Vagina (tissue), 2 donors: ENCODE results near the gene LDLRAD3. TPM values are rescaled to one million over a fixed set of nuclear protein-coding genes. Genes with fewer than 3 reads are reported as not detected.

Source experiments
- DNase-seq, 2 donors: peaks; one replicate each; pipeline ENCODE4 v3.0.0-alpha.2; 2017; ENCODE audit errors: extremely low spot score in 2 of 2
- H3K27ac ChIP-seq: fragments of 200-600 bp; sonication (generic); one replicate; pipeline ENCODE4 v1.5.1; 2019
- H3K27me3 ChIP-seq: fragments of 200-600 bp; sonication (generic); one replicate; pipeline ENCODE4 v1.5.1; 2019
- H3K36me3 ChIP-seq, 2 donors: fragments of 200-600 bp; sonication (generic); one replicate each; pipeline ENCODE4 v1.5.1; 2017 to 2019
- H3K4me1 ChIP-seq: fragments of 200-600 bp; sonication (generic); one replicate; pipeline ENCODE4 v1.5.1; 2019
- H3K4me3 ChIP-seq, 2 donors: fragments of 200-600 bp; sonication (generic); 1 replicate in 1 of 2; 2 replicates in 1 of 2; pipeline ENCODE4 v1.5.1; 2016 to 2019
- H3K9me3 ChIP-seq: fragments of 200-600 bp; sonication (generic); one replicate; pipeline ENCODE4 v1.5.1; 2019
- POLR2A ChIP-seq, 2 donors: fragments of 450-650 bp; IDR thresholded peaks; one replicate each; pipeline ENCODE4 v1.6.1; 2017; ENCODE audit warnings: antibody characterized with exemption in 2 of 2, mild to moderate bottlenecking in 2 of 2, moderate library complexity in 2 of 2
- POLR2AphosphoS5 ChIP-seq, 2 donors: sonication (generic); formaldehyde crosslinking; IDR thresholded peaks; one replicate each; pipeline ENCODE4 v1.9.0; 2017; ENCODE audit warnings: antibody characterized with exemption in 2 of 2, mild to moderate bottlenecking in 2 of 2, low read depth in 1 of 2; ENCODE audit not compliant: insufficient read depth in 1 of 2
- intact Hi-C: fragments of 100-400 bp; cut with DNase I; formaldehyde crosslinking; loops from one replicate; pipeline ENCODE4 v1.15.1; 2023
- total RNA-seq: library from RNA; depleted of rRNA; stranded (reverse); fragments of >200 nt; gene quantifications from one replicate; pipeline ENCODE4 v1.2.3, GENCODE V29; 2016
- TF ChIP-seq, protein P1 (sequence below), 3 experiments: fragments of 450-650 bp in 2 of 3; fragments of 200-600 bp in 1 of 3; sonication (generic) in 1 of 3; IDR thresholded peaks; one replicate each; pipeline ENCODE4 v1.5.1; 2017 to 2019; ENCODE audit warnings: antibody characterized with exemption in 3 of 3, mild to moderate bottlenecking in 2 of 3, moderate library complexity in 2 of 3

Gene LDLRAD3
- total RNA-seq, 1 donor from 2014 or later, result 34.4 TPM

DNA sequence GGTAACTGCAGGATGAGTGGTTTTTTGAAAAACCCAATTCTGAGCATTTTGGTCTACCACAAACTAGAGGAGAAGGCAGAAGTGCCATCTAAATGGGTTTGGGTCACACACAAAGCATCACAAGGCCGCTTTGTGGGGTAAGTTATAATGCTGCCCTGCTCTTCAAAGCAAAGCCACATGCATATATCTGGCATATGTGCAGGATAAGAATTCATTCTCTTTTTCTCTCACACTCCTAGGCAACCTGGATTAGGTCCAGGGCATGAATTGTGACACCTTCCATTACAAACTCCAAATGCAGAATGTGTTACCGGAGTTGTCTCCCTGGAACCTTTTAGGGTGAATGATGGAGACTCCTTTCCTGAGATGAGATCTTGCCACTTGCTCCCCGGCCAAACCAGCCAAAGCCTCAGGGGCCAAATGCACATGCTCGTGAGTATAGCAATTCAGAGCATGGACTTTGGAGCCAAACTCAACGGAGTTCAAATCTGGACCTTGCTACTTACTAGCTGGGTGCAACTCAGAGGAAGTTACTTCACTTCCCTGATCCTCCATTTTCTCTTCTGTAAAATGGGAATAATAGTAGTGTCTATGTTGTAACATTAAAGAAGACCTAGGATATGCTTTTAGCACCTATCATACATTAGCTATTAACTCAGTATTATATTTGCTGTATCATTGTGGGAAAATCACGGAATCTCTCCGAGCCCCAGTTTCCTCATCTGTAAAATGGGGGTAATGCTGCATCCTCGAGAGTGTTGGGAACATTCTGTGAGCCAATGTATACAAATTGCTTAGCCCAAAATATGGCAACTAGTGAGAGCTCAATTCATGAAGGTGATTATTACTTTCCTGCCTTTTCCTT, 248.8 kb downstream of the LDLRAD3 start:
- Histone ChIP-seq H3K9me3 (no peaks in the 10 kb centered on the region), H3K27ac (no peak overlapping the region), H3K27me3 (no peaks in the 10 kb centered on the region), H3K4me3 (no peak overlapping the region), H3K4me1 (peaks cover 14% of the 10 kb centered on the region), H3K36me3 (no peaks in the 10 kb centered on the region)
- DNase-seq, result no peak
- intact Hi-C loops, result no loop called here
- TF ChIP-seq POLR2AphosphoS5 (IDR thresholded peaks at IDR 0.05; ENCODE audit: insufficient read depth in 1 of 2, low read depth in 1 of 2) (no peak), POLR2A (IDR thresholded peaks at IDR 0.05) (no peak)
- TF ChIP-seq, protein P1, sequence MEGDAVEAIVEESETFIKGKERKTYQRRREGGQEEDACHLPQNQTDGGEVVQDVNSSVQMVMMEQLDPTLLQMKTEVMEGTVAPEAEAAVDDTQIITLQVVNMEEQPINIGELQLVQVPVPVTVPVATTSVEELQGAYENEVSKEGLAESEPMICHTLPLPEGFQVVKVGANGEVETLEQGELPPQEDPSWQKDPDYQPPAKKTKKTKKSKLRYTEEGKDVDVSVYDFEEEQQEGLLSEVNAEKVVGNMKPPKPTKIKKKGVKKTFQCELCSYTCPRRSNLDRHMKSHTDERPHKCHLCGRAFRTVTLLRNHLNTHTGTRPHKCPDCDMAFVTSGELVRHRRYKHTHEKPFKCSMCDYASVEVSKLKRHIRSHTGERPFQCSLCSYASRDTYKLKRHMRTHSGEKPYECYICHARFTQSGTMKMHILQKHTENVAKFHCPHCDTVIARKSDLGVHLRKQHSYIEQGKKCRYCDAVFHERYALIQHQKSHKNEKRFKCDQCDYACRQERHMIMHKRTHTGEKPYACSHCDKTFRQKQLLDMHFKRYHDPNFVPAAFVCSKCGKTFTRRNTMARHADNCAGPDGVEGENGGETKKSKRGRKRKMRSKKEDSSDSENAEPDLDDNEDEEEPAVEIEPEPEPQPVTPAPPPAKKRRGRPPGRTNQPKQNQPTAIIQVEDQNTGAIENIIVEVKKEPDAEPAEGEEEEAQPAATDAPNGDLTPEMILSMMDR (IDR thresholded peaks at IDR 0.05), result no peak

DNA sequence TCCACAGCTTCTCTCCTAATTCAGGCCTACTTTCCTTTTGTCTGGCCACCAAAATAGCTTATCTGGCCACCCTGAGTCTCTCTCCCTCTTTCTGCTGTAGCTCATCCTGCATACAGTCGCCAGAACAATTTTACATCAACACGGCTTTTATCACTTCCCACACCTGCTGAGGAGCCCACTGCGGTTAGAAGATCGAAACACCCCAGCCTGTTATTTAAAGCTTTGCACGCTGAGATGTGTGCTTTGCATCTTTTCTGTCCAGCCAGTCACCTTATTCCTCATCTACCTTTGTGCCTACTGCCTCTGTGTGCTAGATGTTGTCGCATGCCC, 249.4 kb downstream of the LDLRAD3 start:
- TF ChIP-seq POLR2A (IDR thresholded peaks at IDR 0.05) (no peak), POLR2AphosphoS5 (IDR thresholded peaks at IDR 0.05; ENCODE audit: insufficient read depth in 1 of 2, low read depth in 1 of 2) (no peak)
- TF ChIP-seq, protein P1 (IDR thresholded peaks at IDR 0.05), result no peak
- Histone ChIP-seq H3K36me3 (no peaks in the 10 kb centered on the region), H3K9me3 (no peaks in the 10 kb centered on the region), H3K27ac (no peak overlapping the region), H3K4me3 (no peak overlapping the region), H3K27me3 (no peaks in the 10 kb centered on the region), H3K4me1 (peaks cover 14% of the 10 kb centered on the region)
- DNase-seq, result peak in 1 of 2 donors; percentile 49
- intact Hi-C loops, result no loop called here

DNA sequence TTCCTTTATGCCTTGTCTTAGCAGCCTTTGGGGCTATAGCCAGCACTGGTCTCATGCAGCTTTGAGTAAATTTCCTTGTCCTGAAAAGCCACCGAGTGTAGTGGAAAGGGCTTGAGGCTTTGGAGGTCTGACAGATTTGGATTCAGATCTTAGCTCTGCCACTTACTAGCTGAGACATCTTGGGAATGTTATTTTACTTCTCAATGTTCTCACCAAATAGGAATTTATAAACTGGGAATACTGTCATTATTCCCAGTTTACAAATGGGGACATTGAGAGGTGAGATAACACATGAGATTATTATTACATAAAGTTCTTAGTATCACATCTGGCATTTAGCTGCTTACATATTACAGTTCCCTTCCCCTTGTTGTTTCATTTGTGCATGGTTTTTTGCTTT, 249.9 kb downstream of the LDLRAD3 start:
- no peak for DNase-seq
- peaks cover 14% of the 10 kb centered on the region for H3K4me1 ChIP-seq
- no peaks in the 10 kb centered on the region for H3K36me3 ChIP-seq
- intact Hi-C loops, result no loop called here
- H3K27me3 ChIP-seq, result no peaks in the 10 kb centered on the region
- H3K27ac ChIP-seq, result no peak overlapping the region
- TF ChIP-seq POLR2AphosphoS5 (IDR thresholded peaks at IDR 0.05; ENCODE audit: insufficient read depth in 1 of 2, low read depth in 1 of 2) (no peak), POLR2A (IDR thresholded peaks at IDR 0.05) (no peak)
- TF ChIP-seq, protein P1 (IDR thresholded peaks at IDR 0.05), result no peak
- H3K4me3 ChIP-seq, result no peak overlapping the region
- H3K9me3 ChIP-seq, result no peaks in the 10 kb centered on the region

DNA sequence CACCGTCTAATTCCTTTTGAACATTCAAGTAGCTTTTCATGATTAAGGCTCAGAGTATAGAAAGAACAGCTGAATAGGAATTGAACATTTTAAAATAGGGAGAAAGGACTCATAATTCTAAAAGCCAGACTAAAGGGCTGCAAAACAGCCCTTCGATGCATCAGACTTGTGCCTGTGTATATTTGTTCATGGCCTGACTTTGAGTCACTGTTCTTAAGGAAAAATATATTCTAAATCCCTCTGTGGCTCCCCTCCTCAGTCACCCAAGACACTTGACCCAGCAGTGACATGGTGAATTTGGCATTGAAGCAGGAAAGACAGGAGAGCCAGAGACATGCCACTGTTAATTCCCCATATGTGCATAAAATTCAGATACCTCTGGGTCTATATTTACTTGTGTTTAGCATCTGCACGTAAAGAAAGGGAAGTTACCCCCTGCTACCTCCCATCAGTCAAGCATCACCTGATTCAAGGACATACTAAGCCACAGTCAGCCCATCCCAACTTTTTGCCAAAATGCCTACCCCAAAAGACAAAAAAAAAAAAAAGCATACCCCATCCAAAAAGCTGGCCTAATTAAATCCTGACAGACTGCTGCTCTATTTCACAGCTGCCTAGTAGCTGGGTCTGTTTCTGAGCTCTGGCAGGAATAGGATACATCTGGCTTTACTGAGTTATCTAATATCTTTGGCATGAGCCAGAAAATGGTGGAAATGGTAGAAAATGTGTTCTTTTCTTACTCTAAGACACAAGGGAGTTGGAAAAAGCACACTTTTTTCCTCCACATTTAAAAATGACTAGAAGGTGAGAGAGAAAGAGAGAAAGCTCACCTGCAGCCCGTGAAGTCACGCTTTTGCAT, 251.9 kb downstream of the LDLRAD3 start:
- H3K36me3 ChIP-seq, result no peaks in the 10 kb centered on the region
- peaks cover 14% of the 10 kb centered on the region for H3K4me1 ChIP-seq
- no peaks in the 10 kb centered on the region for H3K27me3 ChIP-seq
- intact Hi-C loops, result no loop called here
- DNase-seq, result peak in 1 of 2 donors; percentile 29
- H3K4me3 ChIP-seq, result no peak overlapping the region
- TF ChIP-seq POLR2AphosphoS5 (IDR thresholded peaks at IDR 0.05; ENCODE audit: insufficient read depth in 1 of 2, low read depth in 1 of 2), result no peak
- TF ChIP-seq, protein P1 (IDR thresholded peaks at IDR 0.05), result no peak
- TF ChIP-seq POLR2A (IDR thresholded peaks at IDR 0.05), result no peak
- H3K27ac ChIP-seq, result peak overlapping the region; percentile 24
- H3K9me3 ChIP-seq, result no peaks in the 10 kb centered on the region
